Tibial artery (tissue), 4 donors: Measurements from ENCODE around the gene ADCY9.
"Not testable (repeated sequence)": the region's sequence is repeated elsewhere in the genome, so short reads cannot be mapped to it uniquely, and the experiment has no call there.

Source experiments
- DNase-seq, 2 donors: peaks; one replicate each; pipeline ENCODE4 v3.0.0-alpha.2; 2019
- H3K27ac ChIP-seq, 2 donors: fragments of 200-600 bp; sonication (generic) in 1 of 2; 1 replicate in 1 of 2; 2 replicates in 1 of 2; pipeline ENCODE4 v1.5.1; 2018 to 2019; ENCODE audit warnings: mild to moderate bottlenecking in 1 of 2
- H3K27me3 ChIP-seq, 2 donors: fragments of 200-600 bp; sonication (generic) in 1 of 2; one replicate each; pipeline versions ENCODE4 v1.5.1 to v1.6.0; 2016 to 2019
- H3K36me3 ChIP-seq, 3 donors: fragments of 200-600 bp; sonication (generic) in 2 of 3; one replicate each; pipeline ENCODE4 v1.5.1; 2016 to 2019; ENCODE audit warnings: mild to moderate bottlenecking in 2 of 3
- H3K4me1 ChIP-seq, 4 donors: fragments of 200-600 bp; sonication (generic) in 2 of 4; 1 replicate in 3 of 4; 2 replicates in 1 of 4; pipeline ENCODE4 v1.5.1; 2016 to 2019
- H3K4me3 ChIP-seq, 2 donors: fragments of 200-600 bp; sonication (generic) in 1 of 2; 1 replicate in 1 of 2; 2 replicates in 1 of 2; pipeline ENCODE4 v1.5.1; 2018 to 2019; ENCODE audit warnings: mild to moderate bottlenecking in 2 of 2
- H3K9me3 ChIP-seq, 3 donors: fragments of 200-600 bp; sonication (generic) in 1 of 3; one replicate each; pipeline ENCODE4 v1.5.1; 2016 to 2019
- CTCF ChIP-seq, 2 experiments: fragments of 200-600 bp in 1 of 2; fragments of 450-650 bp in 1 of 2; IDR thresholded peaks; one replicate each; pipeline ENCODE4 v1.5.1; 2017 to 2019; ENCODE audit warnings: antibody characterized with exemption in 2 of 2, mild to moderate bottlenecking in 1 of 2, moderate library complexity in 1 of 2
- intact Hi-C: fragments of 100-400 bp; cut with DNase I; formaldehyde crosslinking; loops from one replicate; pipeline ENCODE4 v1.15.0; 2023; ENCODE audit warnings: low total_unique reads

ADCY9 gene

GRCh38 chr16:4077174-4077649 lies 39.0 kb downstream of the ADCY9 start:
- Histone ChIP-seq H3K27ac (no peak overlapping the region), H3K36me3 (peaks cover 0 to 5% (median 0%) of the 10 kb centered on the region in 3 donors), H3K4me3 (no peak overlapping the region), H3K9me3 (no peaks in the 10 kb centered on the region), H3K4me1 (peaks cover 0 to 26% (median 15%) of the 10 kb centered on the region in 4 donors), H3K27me3 (no peaks in the 10 kb centered on the region)
- intact Hi-C loops = no loop called here
- no peak for TF ChIP-seq CTCF (IDR thresholded peaks at IDR 0.05)
- no peak for DNase-seq

DNA sequence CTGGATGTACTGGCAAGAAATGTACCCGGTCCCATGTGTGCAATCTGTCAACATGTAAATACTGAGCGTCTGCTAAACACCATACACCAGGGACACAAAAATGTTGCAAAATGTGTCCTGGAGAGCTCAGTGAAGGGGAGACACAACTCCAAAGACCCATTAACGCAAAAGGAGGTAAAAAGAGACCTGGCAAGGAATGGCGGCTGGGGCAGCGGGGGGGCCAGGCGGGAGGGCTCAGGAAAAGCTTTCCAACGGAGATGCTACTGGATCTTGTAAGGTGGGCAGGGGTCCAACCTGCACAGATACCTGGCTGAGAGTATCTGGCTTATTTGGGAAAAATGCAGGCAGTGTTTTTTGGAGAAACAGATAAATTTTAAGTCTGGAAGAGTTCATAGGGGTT lies 40.7 kb downstream of the ADCY9 start:
- no peak overlapping the region for H3K4me3 ChIP-seq
- DNase-seq = no peak
- H3K9me3 ChIP-seq = no peaks in the 10 kb centered on the region
- no peak overlapping the region for H3K27ac ChIP-seq
- no peaks in the 10 kb centered on the region for H3K27me3 ChIP-seq
- intact Hi-C loops = no loop called here
- H3K4me1 ChIP-seq = peaks cover 0 to 9% (median 0%) of the 10 kb centered on the region in 4 donors
- TF ChIP-seq CTCF (IDR thresholded peaks at IDR 0.05) = no peak
- H3K36me3 ChIP-seq = peaks cover 0 to 5% (median 0%) of the 10 kb centered on the region in 3 donors

DNA sequence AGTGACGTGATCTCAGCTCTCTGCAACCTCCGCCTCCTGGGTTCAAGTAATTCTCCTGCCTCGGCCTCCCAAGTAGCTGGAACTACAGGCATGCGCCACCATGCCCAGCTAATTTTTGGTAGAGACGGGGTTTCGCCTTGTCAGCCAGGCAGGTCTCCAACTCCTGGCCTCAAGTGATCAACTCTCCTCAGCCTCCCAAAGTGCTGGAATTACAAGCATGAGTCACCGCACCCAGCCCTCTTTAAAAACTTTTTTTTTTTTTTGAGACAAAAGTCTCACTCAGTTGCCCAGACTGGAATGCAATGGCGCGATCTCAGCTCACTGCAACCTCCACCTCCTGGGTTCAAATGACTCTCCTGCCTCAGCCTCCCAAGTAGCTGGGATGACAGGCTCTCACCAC lies 43.1 kb downstream of the ADCY9 start:
- H3K4me1 ChIP-seq, H3K9me3 ChIP-seq, H3K27me3 ChIP-seq, intact Hi-C loops, H3K36me3 ChIP-seq, DNase-seq, H3K27ac ChIP-seq, H3K4me3 ChIP-seq: not testable (repeated sequence)

DNA sequence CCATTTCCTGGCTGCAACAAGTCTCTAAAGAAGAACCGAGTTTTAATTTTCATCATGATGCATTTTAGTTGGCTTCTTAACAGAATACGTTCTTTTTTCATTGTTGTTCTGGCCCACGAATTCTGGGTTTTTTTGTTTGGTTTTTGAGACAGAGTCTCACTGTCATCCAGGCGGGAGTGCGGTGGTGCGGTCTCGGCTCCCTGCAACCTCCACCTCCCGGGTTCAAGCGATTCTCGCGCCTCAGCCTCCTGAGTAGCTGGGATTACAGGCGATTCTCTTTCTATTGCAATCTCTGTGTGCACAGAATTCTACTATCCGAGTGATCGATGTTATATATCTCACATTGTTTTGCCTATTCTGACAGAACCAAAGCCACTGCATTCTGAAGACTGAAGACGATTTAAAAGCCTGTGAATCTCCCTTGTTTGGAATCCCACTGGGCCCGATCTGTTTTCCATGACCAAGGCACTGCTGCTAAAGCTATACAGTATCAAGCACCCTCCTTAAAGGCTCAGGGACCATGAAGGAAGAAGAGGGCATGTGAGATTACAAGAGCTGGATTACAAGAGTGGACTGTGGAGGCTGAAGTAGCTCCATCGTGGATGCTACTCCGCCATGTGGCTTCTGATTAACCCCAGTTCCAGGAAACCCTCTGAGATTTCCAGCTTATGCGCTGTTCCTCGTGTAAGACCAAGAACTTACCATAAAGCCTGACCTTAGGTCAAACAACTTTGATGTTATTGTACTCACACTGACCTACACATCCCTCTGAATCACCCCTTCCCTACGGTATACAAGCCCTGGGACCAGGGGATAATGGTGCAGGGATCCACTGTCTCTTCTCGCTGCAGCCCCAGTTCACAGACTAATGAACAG lies 44.3 kb downstream of the ADCY9 start:
- H3K36me3 ChIP-seq = peaks cover 0 to 2% (median 0%) of the 10 kb centered on the region in 3 donors
- TF ChIP-seq CTCF (IDR thresholded peaks at IDR 0.05) = no peak

DNA sequence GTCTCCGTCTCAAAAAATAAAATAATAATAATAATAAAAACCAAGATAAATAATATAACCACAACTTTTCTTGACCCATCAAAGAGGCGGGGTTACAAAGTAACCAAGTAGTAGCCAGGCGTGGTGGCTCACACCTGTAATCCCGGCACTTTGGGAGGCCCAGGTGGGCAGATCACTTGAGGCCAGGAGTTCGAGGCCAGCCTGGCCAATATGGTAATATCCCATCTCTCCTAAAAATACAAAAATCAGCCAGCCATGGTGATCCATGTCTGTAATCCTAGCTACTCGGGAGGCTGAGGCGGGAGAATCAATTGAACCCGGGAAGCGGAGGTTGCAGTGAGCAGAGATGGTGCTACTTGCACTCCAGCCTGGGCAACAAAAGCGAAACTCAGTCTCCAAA lies 45.3 kb downstream of the ADCY9 start:
- H3K36me3 ChIP-seq = no peaks in the 10 kb centered on the region
- no peak for DNase-seq
- no peak overlapping the region for H3K27ac ChIP-seq
- H3K9me3 ChIP-seq = no peaks in the 10 kb centered on the region
- intact Hi-C loops = no loop called here
- H3K4me3 ChIP-seq = no peak overlapping the region
- TF ChIP-seq CTCF (IDR thresholded peaks at IDR 0.05) = no peak
- peaks cover 0 to 17% (median 0%) of the 10 kb centered on the region in 4 donors for H3K4me1 ChIP-seq
- no peaks in the 10 kb centered on the region for H3K27me3 ChIP-seq

More for the DNA sequence above, 44.3 kb downstream of the ADCY9 start:
- H3K9me3 ChIP-seq = no peaks in the 10 kb centered on the region
- no peaks in the 10 kb centered on the region for H3K27me3 ChIP-seq
- peaks cover 0 to 17% (median 0%) of the 10 kb centered on the region in 4 donors for H3K4me1 ChIP-seq
- no peak overlapping the region for H3K4me3 ChIP-seq
- intact Hi-C loops = no loop called here
- H3K27ac ChIP-seq = no peak overlapping the region
- DNase-seq = no peak

- intact Hi-C loops = no loop called here
- no peaks in the 10 kb centered on the region for H3K36me3 ChIP-seq
- H3K4me3 ChIP-seq = no peak overlapping the region
- no peak overlapping the region for H3K27ac ChIP-seq
- H3K27me3 ChIP-seq = no peaks in the 10 kb centered on the region
- no peak for DNase-seq
- peaks cover 0 to under 1% (median 0%) of the 10 kb centered on the region in 3 donors for H3K9me3 ChIP-seq
- no peak for TF ChIP-seq CTCF (IDR thresholded peaks at IDR 0.05)
- H3K4me1 ChIP-seq = peaks cover 0 to 14% (median 0%) of the 10 kb centered on the region in 4 donors
These were observed 48.8 kb downstream of the ADCY9 start for GRCh38 chr16:4067262-4068001.
